Stomach (tissue), 4 donors: Measurements from ENCODE around the gene GSTM5.

Source experiments
- CTCF ChIP-seq, 7 experiments: fragments of 450-650 bp in 4 of 7; fragments of 200-600 bp in 3 of 7; sonication (generic) in 3 of 7; IDR thresholded peaks; one replicate each; pipeline ENCODE4 v1.5.1; 2016 to 2019; ENCODE audit warnings: antibody characterized with exemption in 7 of 7, control low read depth in 2 of 7, mild to moderate bottlenecking in 1 of 7
- EP300 ChIP-seq: sonication (generic); formaldehyde crosslinking; IDR thresholded peaks from one replicate; pipeline ENCODE4 v1.6.1; 2017; ENCODE audit warnings: antibody characterized with exemption
- POLR2AphosphoS5 ChIP-seq, 3 donors: sonication (generic); formaldehyde crosslinking; IDR thresholded peaks; one replicate each; pipeline ENCODE4 v1.6.1; 2016; ENCODE audit warnings: antibody characterized with exemption in 3 of 3

GRCh38 chr1:109732390-109732881 is 20.4 kb downstream of the GSTM5 start:
- TF ChIP-seq EP300 (no peak), CTCF (IDR thresholded peaks at IDR 0.05) (no peak), POLR2AphosphoS5 (IDR thresholded peaks at IDR 0.05) (no peak)
